ENCODE data around the gene KRT37.
"Not testable (repeated sequence)": the region's sequence is repeated elsewhere in the genome, so short reads cannot be mapped to it uniquely, and the experiment has no call there.

KRT37 gene

DNA sequence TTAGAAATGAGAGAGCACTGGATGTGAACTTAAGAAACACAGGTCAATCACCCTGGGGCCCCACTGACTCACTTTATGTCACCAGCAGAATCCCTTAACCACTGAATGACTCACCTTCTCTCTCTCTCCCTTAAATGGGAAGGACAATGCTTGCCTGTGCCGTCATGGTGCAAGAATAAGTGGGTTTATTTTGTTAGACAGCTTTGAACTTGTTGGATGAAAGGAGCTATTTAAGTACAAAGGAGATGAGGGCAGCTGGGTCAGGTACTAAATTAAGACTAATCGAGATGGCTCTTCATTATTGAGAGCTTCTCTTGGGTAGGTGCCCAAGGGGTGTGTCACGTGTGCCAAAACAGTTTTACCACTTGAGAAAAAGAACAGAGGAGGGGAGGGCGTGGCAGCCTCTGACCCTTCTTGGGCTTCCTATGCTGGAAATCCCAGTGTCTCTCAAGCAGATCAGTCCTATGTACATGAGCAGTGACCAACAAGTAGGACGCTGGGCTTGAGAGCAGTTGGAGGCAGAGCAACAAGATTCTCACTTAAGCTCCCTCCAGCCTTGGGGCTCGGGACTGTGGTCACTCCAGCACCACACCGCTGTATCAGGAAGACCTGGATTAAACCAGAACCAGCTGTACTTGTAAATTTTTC is 20.2 kb downstream of the KRT37 start:
- DNase-seq (ENCODE audit: low read depth), result peak; percentile 72

DNA sequence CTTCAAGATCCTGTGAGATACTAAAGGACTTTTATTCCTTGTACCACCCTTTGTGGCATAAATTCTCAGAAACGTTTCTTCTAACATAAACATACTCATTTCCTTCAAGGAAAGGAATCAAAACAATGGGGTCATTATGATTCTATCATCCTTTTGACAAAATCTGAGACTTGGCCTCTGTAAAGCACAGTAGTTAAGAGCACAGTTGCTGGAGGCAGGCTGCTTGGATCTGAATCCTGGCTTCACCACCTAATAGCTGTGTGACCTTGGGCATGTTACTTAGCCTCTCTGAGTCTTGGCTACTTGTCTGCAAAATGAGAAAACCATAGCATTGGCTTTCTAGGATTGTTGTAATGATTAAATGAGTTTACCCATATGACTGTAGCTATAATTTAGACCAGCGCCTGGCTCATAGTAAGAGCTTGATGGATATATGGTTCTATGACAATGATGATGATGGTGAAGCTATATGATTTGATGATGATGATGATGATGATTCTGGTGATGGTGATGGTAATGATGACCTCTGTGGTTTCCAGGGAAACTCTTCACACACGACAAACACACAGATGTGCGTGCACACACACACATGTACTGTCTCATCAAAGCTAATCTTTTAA is 20.9 kb downstream of the KRT37 start:
- no peak for DNase-seq (ENCODE audit: low read depth)

DNA sequence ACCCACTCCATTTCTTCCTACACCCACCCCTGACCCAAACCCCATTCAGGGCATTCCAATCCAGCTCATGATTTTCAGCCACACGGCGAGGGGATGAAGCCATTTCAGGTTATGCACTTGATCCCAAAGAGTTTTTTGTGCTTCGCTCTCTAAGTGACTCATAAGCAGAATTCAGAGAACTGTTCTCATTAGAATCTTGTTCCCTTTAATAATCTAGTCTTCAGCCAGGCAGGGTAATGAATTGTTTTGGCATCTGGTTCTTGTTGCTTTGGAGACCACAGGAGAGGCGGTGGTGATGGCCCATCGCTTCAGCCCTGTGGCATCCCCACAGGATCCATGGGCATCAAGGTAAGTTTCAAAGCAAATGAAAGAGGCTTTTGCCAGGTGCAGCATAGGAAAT is 22.2 kb downstream of the KRT37 start:
- DNase-seq (ENCODE audit: low read depth), result no peak

- DNase-seq (ENCODE audit: low read depth), result no peak
Observed at GRCh38 chr17:41396996-41397660, 27.3 kb downstream of the KRT37 start, which contains the start of gene KRT31. Gene KRT31 (minus strand): TSS chr17:41397608. CDS start chr17:41397539, 69 bp downstream.

GRCh38 chr17:41396340-41396739 is 28.0 kb downstream of the KRT37 start:
- DNase-seq (ENCODE audit: low read depth), result no peak

DNA sequence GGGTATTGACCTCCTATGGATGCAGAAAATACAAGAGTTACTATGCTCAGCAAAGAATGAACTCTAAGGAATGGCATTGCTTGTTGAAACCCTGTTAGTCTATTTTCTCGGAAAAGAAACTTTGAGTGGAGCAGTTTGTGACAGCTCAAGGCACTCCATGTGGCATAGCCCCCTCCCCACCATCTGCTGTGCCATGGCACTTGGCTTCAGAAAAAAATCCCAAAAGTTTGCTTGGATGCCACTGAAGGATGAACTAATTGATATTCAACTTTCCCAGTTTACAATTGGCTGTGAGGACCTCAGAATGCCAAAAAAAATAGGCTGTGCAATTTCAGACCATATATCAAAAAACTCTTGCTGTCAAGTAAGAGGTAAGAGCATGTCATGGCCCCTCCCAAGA is 28.8 kb downstream of the KRT37 start:
- DNase-seq (ENCODE audit: low read depth), result no peak

GRCh38 chr17:41395044-41395443 is 29.3 kb downstream of the KRT37 start:
- DNase-seq (ENCODE audit: low read depth), result not testable (repeated sequence)

DNA sequence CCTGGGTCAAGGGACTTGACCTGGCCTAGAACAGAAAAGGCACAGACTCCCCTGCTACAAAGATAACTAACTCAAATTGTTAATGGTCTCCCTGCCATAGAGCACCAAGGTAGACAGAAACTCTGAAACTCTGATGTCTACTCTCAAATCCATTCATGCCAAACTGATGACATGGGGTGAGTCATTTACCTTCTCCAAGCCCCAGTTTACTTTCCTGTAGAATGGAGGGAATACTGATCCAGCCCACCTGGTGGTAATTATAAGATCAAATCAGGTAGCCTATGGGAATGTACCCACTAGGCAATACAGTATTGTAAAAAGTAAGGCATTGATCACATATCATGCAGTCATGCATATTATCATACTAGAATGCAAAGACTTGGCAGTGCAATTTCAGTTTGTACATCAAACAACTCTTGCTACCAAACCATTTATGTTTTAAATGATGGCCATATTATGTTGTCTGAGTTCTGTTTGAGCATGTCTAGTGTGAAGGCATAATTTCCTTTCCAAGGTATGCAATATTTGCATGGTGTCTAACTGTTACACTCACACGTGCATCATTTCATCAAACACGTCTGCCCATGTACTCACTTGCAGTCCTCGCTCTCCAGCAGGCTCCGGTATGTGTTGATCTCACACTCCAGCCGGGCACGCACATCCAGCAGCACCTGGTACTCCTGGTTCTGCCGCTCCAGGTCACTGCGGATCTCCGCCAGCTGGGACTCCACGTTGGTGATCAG is 30.0 kb downstream of the KRT37 start:
- no peak for DNase-seq (ENCODE audit: low read depth)

DNA sequence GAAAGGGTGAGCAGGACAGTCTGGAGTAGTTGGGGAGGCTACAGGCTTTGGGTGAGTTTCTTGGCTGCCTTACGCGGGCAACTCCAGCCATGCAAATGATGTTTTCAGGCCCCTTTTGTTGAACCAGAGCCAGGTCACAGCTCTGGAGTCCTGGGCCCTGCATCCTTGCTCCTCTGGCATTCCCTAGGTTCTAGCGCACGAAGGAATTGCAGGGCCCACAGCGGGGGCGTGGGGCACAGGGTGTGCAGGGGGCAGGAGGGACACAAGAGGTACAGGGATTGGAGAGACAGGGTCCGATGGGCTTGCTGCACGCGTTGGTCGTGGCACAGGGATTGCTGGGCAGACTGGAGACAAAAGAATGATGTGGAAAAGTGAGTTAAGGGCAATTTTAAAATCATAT is 30.6 kb downstream of the KRT37 start:
- no peak for DNase-seq (ENCODE audit: low read depth)

GRCh38 chr17:41393294-41393693 is 31.1 kb downstream of the KRT37 start:
- DNase-seq (ENCODE audit: low read depth), result no peak

- DNase-seq (ENCODE audit: low read depth), result peak; percentile 37
Observed at GRCh38 chr17:41392278-41392677, 32.1 kb downstream of the KRT37 start.

DNA sequence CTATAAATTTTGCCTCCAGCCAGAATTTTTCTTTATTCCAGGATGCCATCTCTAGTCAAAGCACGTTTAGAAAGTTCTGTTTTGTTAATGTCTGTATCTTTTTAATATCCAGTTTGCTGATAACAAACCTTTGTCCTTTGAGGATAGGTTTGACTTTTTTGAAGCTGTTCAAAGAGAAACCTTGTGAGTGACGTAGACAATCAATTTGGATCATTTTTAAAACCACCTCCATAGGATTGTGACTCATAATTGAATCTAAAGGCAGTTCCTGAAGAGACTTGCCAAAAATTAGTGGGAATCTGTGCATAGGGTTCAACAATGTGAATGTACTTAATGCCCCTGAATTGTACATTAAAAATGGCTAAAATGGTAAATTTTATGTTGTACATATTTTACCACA is 32.9 kb downstream of the KRT37 start:
- no peak for DNase-seq (ENCODE audit: low read depth)

- no peak for DNase-seq (ENCODE audit: low read depth)
Observed at GRCh38 chr17:41390411-41390938, 33.9 kb downstream of the KRT37 start.

GRCh38 chr17:41387670-41388069 is 36.7 kb downstream of the KRT37 start:
- no peak for DNase-seq (ENCODE audit: low read depth)

DNA sequence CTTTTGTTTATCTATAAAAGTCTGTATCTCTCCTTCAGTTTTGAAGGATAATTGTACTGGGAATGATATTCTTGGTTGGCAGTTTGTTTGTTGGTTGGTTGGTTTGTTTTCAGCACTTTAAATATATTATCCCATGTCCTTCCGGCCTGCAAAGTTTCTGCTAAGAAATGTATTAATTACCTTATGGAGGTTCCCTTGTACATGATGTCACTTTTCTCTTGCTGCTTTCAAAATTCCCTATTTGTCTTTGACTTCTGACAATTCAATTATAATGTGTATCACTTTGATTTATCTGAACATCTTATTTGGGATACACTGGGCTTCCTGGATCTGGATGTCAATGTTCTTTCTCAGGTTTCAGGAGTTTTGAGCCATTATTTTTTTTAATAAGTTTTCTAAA is 38.2 kb downstream of the KRT37 start:
- DNase-seq (ENCODE audit: low read depth), result no peak

DNA sequence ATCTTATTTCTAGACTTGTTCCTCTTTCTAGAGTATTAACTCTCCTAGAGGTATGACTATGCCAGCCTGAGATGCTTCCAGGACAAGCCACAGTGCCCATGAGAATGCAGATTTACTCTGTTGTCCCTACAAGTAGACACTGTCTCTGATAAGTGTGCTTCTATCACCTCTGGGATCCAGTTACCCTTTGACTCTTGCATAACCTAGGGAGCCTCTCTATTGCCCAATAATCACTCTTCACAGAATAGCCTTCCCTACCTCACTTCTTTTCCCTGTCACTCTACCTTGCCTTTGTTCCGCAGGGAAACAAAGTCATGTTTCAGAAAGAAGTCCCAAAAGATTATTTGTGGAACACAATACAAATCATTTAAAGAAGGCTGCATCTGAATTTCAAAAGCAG is 40.7 kb downstream of the KRT37 start:
- DNase-seq (ENCODE audit: low read depth), result no peak

DNA sequence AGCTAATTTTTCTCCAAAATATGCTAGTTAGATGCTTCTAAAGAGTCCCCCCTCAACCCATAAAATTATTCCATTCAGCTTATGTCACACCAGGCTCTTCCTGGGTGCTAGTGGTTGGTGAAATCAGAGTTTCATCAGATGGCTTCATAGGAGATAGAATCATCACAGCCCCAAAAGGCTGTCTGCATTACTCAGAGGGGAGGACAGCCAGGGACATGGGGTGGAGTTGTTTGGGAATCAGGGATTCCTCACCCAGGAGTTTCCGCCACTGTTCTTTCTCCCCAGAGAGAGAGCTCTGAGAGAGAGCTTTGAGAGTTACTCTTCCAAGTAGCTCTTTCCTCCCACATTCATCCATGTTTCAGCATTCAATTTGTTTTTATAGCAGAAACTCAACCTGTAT is 42.0 kb downstream of the KRT37 start:
- DNase-seq (ENCODE audit: low read depth), result peak; percentile 87

DNA sequence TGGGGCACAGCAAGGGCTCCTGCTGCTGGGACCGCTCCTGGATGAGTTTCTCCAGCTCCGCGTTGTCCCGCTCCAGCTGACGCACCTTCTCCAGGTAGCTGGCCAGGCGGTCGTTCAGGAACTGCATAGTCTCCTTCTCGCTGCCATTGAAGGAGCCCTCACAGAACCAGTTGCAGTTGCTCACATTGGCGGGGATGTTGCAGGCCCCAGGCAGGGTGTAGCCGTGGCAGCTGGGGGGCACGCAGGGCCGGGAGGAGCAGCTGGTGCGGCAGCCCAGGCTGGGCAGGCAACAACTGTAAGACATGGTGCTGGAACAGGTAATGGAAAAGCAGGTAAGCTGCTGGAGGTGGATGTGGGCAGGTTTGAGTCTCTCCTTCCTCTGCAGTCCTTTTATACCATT is 42.4 kb downstream of the KRT37 start, which contains the start of gene KRT34:
TSS of gene KRT34 (minus strand) at position 364 of the 400 bp plus-strand sequence. CDS start at position 304, 60 bp downstream.
- DNase-seq (ENCODE audit: low read depth), result not testable (repeated sequence)

- peak; percentile 89 for DNase-seq (ENCODE audit: low read depth)
Observed at GRCh38 chr17:41380091-41380490, 44.3 kb downstream of the KRT37 start.

- peak; percentile 47 for DNase-seq (ENCODE audit: low read depth)
Observed at GRCh38 chr17:41377546-41377945, 46.8 kb downstream of the KRT37 start.
